Pulmonary artery endothelial cell (primary cell): ENCODE results near the gene RAI1. TPM values are rescaled to one million over a fixed set of nuclear protein-coding genes. Genes with fewer than 3 reads are reported as not detected.
A peak's percentile ranks its signal among the peaks of the same experiment; 100 is the strongest.

Experiments used
- DNase-seq: peaks from one replicate; pipeline ENCODE4 v3.0.0-alpha.2; 2011; ENCODE audit warnings: low read depth, low spot score
- total RNA-seq: library from RNA; depleted of rRNA; stranded (reverse); fragments of >200 nt; gene quantifications from 2 replicates; pipeline ENCODE4 v1.2.3, GENCODE V29; 2014

The RAI1 gene
- total RNA-seq, 1 donor from 2014 or later, result 9.5 TPM

- DNase-seq, result no peak
Observed at GRCh38 chr17:17826342-17826713, 145.1 kb downstream of the RAI1 start.

- DNase-seq, result no peak
Observed at GRCh38 chr17:17826942-17827785, 145.9 kb downstream of the RAI1 start.

GRCh38 chr17:17827826-17828621 is 146.8 kb downstream of the RAI1 start:
- DNase-seq, result no peak

GRCh38 chr17:17830269-17830567 is 149.0 kb downstream of the RAI1 start:
- DNase-seq, result no peak

- DNase-seq, result no peak
Observed at GRCh38 chr17:17830740-17831207, 149.5 kb downstream of the RAI1 start.

GRCh38 chr17:17831208-17832031 is 150.2 kb downstream of the RAI1 start:
- DNase-seq, result no peak

- no peak for DNase-seq
Observed at GRCh38 chr17:17832032-17832363, 150.7 kb downstream of the RAI1 start.

GRCh38 chr17:17833658-17834357 is 152.6 kb downstream of the RAI1 start:
- DNase-seq, result no peak

GRCh38 chr17:17834974-17835373 is 153.7 kb downstream of the RAI1 start:
- no peak for DNase-seq

GRCh38 chr17:17835415-17836249 is 154.4 kb downstream of the RAI1 start:
- no peak for DNase-seq

- DNase-seq, result peak; percentile 75
Observed at GRCh38 chr17:17836250-17836817, 155.1 kb downstream of the RAI1 start.

- no peak for DNase-seq
Observed at GRCh38 chr17:17836818-17837379, 155.6 kb downstream of the RAI1 start, which contains the start of gene SREBF1. Gene SREBF1, minus strand, starts transcription at chr17:17836986. Its CDS starts 169 bp downstream, at chr17:17836817.

GRCh38 chr17:17837380-17837821 is 156.1 kb downstream of the RAI1 start:
- peak; percentile 51 for DNase-seq

- no peak for DNase-seq
Observed at GRCh38 chr17:17837966-17838962, 157.0 kb downstream of the RAI1 start.

- DNase-seq, result no peak
Observed at GRCh38 chr17:17839791-17840707, 158.8 kb downstream of the RAI1 start.

GRCh38 chr17:17840751-17841591 is 159.7 kb downstream of the RAI1 start:
- no peak for DNase-seq
